PC-3 (cell line): ENCODE results near the gene PDZD2.

Experiments
- CTCF ChIP-seq: fragments of 300-600 bp; sonication (generic); conservative IDR thresholded peaks from 2 replicates; pipeline ENCODE4 v1.5.1; 2017; ENCODE audit warnings: antibody characterized with exemption, low read depth, mild to moderate bottlenecking, low read length
- EZH2 ChIP-seq: fragments of 300-600 bp; sonication (generic); IDR thresholded peaks from one replicate; pipeline ENCODE4 v1.6.1; 2017; ENCODE audit warnings: antibody characterized with exemption, mild to moderate bottlenecking, low read length; ENCODE audit not compliant: unreplicated experiment
- EZH2phosphoT487 ChIP-seq: fragments of 300-600 bp; sonication (generic); IDR thresholded peaks from 2 replicates; pipeline ENCODE4 v1.6.1; 2018; ENCODE audit warnings: mild to moderate bottlenecking, antibody characterized with exemption, low read length, borderline replicate concordance

- TF ChIP-seq CTCF = no peak
- TF ChIP-seq EZH2phosphoT487 = no peak
- TF ChIP-seq EZH2 = no peak
Measured at GRCh38 chr5:32159328-32160072, 520.6 kb downstream of the PDZD2 start.
